Activated CD4-positive, alpha-beta T cell treated with anti-CD3 and anti-CD28 coated beads for 36 hours (primary cell): ENCODE data around the gene ALG1. TPM values are rescaled to one million over a fixed set of nuclear protein-coding genes. Genes with fewer than 3 reads are reported as not detected.
"Not testable (repeated sequence)": the region's sequence is repeated elsewhere in the genome, so short reads cannot be mapped to it uniquely, and the experiment has no call there.

Experiments used
- ATAC-seq: fragments of 200-7000 bp; cut with Tn5 transposase; one replicate; pipeline ENCODE4 v1.10.0; 2021; ENCODE audit warnings: mild to moderate bottlenecking, moderate library complexity
- CTCF ChIA-PET: fragments of 350-600 bp; sonication (Branson Sonifier 250); formaldehyde crosslinking; loops from one replicate; lab custom pipeline; 2021; ENCODE audit warnings: antibody characterized with exemption; lab: Charles Lee
- POLR2A ChIA-PET: fragments of 350-600 bp; sonication (Branson Sonifier 250); formaldehyde crosslinking; loops from one replicate; lab custom pipeline; 2021; ENCODE audit warnings: antibody characterized with exemption, inconsistent platforms; lab: Charles Lee
- DNase-seq: peaks from one replicate; pipeline ENCODE4 v3.0.0-alpha.2; 2020
- H3K27ac Mint-ChIP-seq: one replicate; pipeline ENCODE4 v1.8.0; 2021; ENCODE audit warnings: mixed read lengths
- H3K27me3 Mint-ChIP-seq: one replicate; pipeline ENCODE4 v1.8.0; 2021; ENCODE audit warnings: mixed read lengths
- H3K36me3 Mint-ChIP-seq: one replicate; pipeline ENCODE4 v1.8.0; 2021; ENCODE audit warnings: low read depth, mixed read lengths
- H3K4me1 Mint-ChIP-seq: one replicate; pipeline ENCODE4 v1.8.0; 2021; ENCODE audit warnings: mixed read lengths
- H3K4me3 Mint-ChIP-seq: one replicate; pipeline ENCODE4 v1.8.0; 2021; ENCODE audit warnings: mild to moderate bottlenecking, moderate library complexity, mixed read lengths
- H3K9me3 Mint-ChIP-seq: one replicate; pipeline ENCODE4 v1.8.0; 2021; ENCODE audit warnings: low read depth, mixed read lengths
- intact Hi-C, 2 experiments: fragments of 100-400 bp; cut with DNase I in 1 of 2; cut with micrococcal nuclease in 1 of 2; formaldehyde crosslinking; loops; one replicate each; pipeline versions ENCODE4 v1.14.2 to v1.15.1; 2022 to 2024; cut with DNase I, micrococcal nuclease
- total RNA-seq, 2 experiments: library from RNA; stranded (reverse); gene quantifications; one replicate each; pipeline ENCODE4 v1.2.3, GENCODE V29; 2021

ALG1 gene
- total RNA-seq, 2 experiments from 2014 or later: 15.7 to 18.1 TPM

- H3K27ac Mint-ChIP-seq, H3K9me3 Mint-ChIP-seq, DNase-seq, ATAC-seq, H3K4me1 Mint-ChIP-seq, H3K27me3 Mint-ChIP-seq, POLR2A ChIA-PET, H3K4me3 Mint-ChIP-seq: not testable (repeated sequence)
- CTCF ChIA-PET: interaction anchor here (0.7 kb wide), 1 partner anchor 56 kb away, joined by 3 read pairs; the partner anchor contains the start of gene NAGPA
- H3K36me3 Mint-ChIP-seq: peaks cover 23% of the 10 kb centered on the region
- intact Hi-C loops: loop anchor here in 1 of 2 experiments (10.0 kb wide), 1 partner anchor 245 kb away; the partner anchor contains the start of genes GLYR1 and UBN1
Measured at GRCh38 chr16:5089911-5090555, 18.4 kb downstream of the ALG1 start.

- CTCF ChIA-PET: interaction anchor here (0.7 kb wide), 1 partner anchor 57 kb away, joined by 3 read pairs; the partner anchor contains the start of gene NAGPA
Measured at GRCh38 chr16:5090592-5090991, 18.9 kb downstream of the ALG1 start.

GRCh38 chr16:5093081-5093480 is 21.4 kb downstream of the ALG1 start:
- H3K36me3 Mint-ChIP-seq: peaks cover 15% of the 10 kb centered on the region
- not testable (repeated sequence) for ATAC-seq
- CTCF ChIA-PET: interaction anchor here (0.7 to 1.2 kb wide), 4 partner anchors 45 to 362 kb away, joined by 3 to 4 read pairs (median 3); no protein-coding TSS in a partner anchor

More at GRCh38 chr16:5090592-5090991, 18.9 kb downstream of the ALG1 start:
- H3K27me3 Mint-ChIP-seq, H3K27ac Mint-ChIP-seq, ATAC-seq, DNase-seq, H3K4me3 Mint-ChIP-seq, POLR2A ChIA-PET, H3K9me3 Mint-ChIP-seq: not testable (repeated sequence)
- intact Hi-C loops: loop anchor here in 1 of 2 experiments (10.0 kb wide), 1 partner anchor 246 kb away; the partner anchor contains the start of genes GLYR1 and UBN1
- Mint-ChIP-seq H3K36me3 (peaks cover 20% of the 10 kb centered on the region), H3K4me1 (peaks cover 12% of the 10 kb centered on the region)

GRCh38 chr16:5093746-5094145 is 22.1 kb downstream of the ALG1 start:
- H3K27me3 Mint-ChIP-seq, H3K4me3 Mint-ChIP-seq, H3K27ac Mint-ChIP-seq, CTCF ChIA-PET, DNase-seq, H3K9me3 Mint-ChIP-seq, ATAC-seq, POLR2A ChIA-PET: not testable (repeated sequence)
- intact Hi-C loops: loop anchor here in 1 of 2 experiments (2.0 to 10.0 kb wide), 2 partner anchors 37 to 249 kb away; partner anchors contain the start of genes GLYR1 and UBN1
- Mint-ChIP-seq H3K36me3 (peaks cover 12% of the 10 kb centered on the region), H3K4me1 (peaks cover 27% of the 10 kb centered on the region)

More at GRCh38 chr16:5093081-5093480, 21.4 kb downstream of the ALG1 start:
- intact Hi-C loops: loop anchor here in 1 of 2 experiments (2.0 to 10.0 kb wide), 2 partner anchors 36 to 248 kb away; partner anchors contain the start of genes GLYR1 and UBN1
- H3K4me3 Mint-ChIP-seq, DNase-seq, H3K27ac Mint-ChIP-seq, POLR2A ChIA-PET, H3K9me3 Mint-ChIP-seq, H3K27me3 Mint-ChIP-seq: not testable (repeated sequence)
- H3K4me1 Mint-ChIP-seq: peaks cover 26% of the 10 kb centered on the region

GRCh38 chr16:5095145-5095830 is 23.6 kb downstream of the ALG1 start:
- peaks cover 29% of the 10 kb centered on the region for H3K4me1 Mint-ChIP-seq
- ATAC-seq, H3K4me3 Mint-ChIP-seq, POLR2A ChIA-PET, H3K27me3 Mint-ChIP-seq, H3K9me3 Mint-ChIP-seq, H3K27ac Mint-ChIP-seq: not testable (repeated sequence)
- CTCF ChIA-PET: interaction anchor here (1.0 kb wide), 1 partner anchor 61 kb away, joined by 3 read pairs; the partner anchor contains the start of gene NAGPA
- H3K36me3 Mint-ChIP-seq: peaks cover 11% of the 10 kb centered on the region
- peak; percentile 42 for DNase-seq
- intact Hi-C loops: loop anchor here (5.0 to 10.0 kb wide), 5 partner anchors 63 to 843 kb away; partner anchors contain the start of genes CDIP1 (in 1 of the 2), GLYR1 (in 1 of the 2), HMOX2 (in 1 of the 2) and NAGPA (in 1 of the 2)

GRCh38 chr16:5096437-5097060 is 24.9 kb downstream of the ALG1 start:
- H3K36me3 Mint-ChIP-seq, DNase-seq, POLR2A ChIA-PET, CTCF ChIA-PET, ATAC-seq, H3K27me3 Mint-ChIP-seq, H3K9me3 Mint-ChIP-seq: not testable (repeated sequence)
- H3K4me3 Mint-ChIP-seq: peak overlapping the region; percentile 83
- H3K27ac Mint-ChIP-seq: peak overlapping the region; percentile 71
- H3K4me1 Mint-ChIP-seq: peaks cover 29% of the 10 kb centered on the region
- intact Hi-C loops: loop anchor here (1.0 to 10.0 kb wide), 9 partner anchors 25 to 844 kb away; partner anchors contain the start of genes GLYR1 (in 2 of the 2), UBN1 (in 2 of the 2), ALG1 (in 1 of the 2) and CDIP1 (in 1 of the 2)

GRCh38 chr16:5097061-5097469 is 25.4 kb downstream of the ALG1 start:
- H3K4me1 Mint-ChIP-seq: peaks cover 27% of the 10 kb centered on the region
- peak; percentile 65 for DNase-seq
- ATAC-seq, H3K9me3 Mint-ChIP-seq, CTCF ChIA-PET, POLR2A ChIA-PET, H3K36me3 Mint-ChIP-seq, H3K27me3 Mint-ChIP-seq: not testable (repeated sequence)
- H3K27ac Mint-ChIP-seq: peak overlapping the region; percentile 71
- intact Hi-C loops: loop anchor here (1.0 to 10.0 kb wide), 9 partner anchors 26 to 845 kb away; partner anchors contain the start of genes GLYR1 (in 2 of the 2), UBN1 (in 2 of the 2), ALG1 (in 1 of the 2) and CDIP1 (in 1 of the 2)
- H3K4me3 Mint-ChIP-seq: peak overlapping the region; percentile 83

GRCh38 chr16:5097470-5098220 is 26.0 kb downstream of the ALG1 start, which contains the start of gene EEF2KMT:
Gene EEF2KMT, minus strand, starts transcription at chr16:5097795. Its CDS starts 56 bp downstream, at chr16:5097739.
- ChIA-PET POLR2A (interaction anchor here (0.8 kb wide), 1 partner anchor 26 kb away, joined by 4 read pairs; the partner anchor contains the start of gene ALG1), CTCF (interaction anchor here (0.6 kb wide), 2 partner anchors 22 to 140 kb away, joined by 3 read pairs; partner anchors contain the start of gene SEC14L5)
- ATAC-seq (peak; percentile 99), DNase-seq (peak; percentile 98)
- Mint-ChIP-seq H3K4me1 (peaks cover 26% of the 10 kb centered on the region), H3K27ac (peak within 1 kb of the TSS; percentile 88), H3K4me3 (peak within 1 kb of the TSS; percentile 83)
- not testable (repeated sequence) for H3K36me3 Mint-ChIP-seq, H3K9me3 Mint-ChIP-seq, H3K27me3 Mint-ChIP-seq
- intact Hi-C loops: loop anchor here (1.0 to 10.0 kb wide), 14 partner anchors 26 to 845 kb away; partner anchors contain the start of genes GLYR1 (in 2 of the 2), NAGPA (in 2 of the 2), SEC14L5 (in 2 of the 2) and UBN1 (in 2 of the 2)

GRCh38 chr16:5098221-5099159 is 26.8 kb downstream of the ALG1 start:
- ChIA-PET CTCF (interaction anchor here (0.6 kb wide), 2 partner anchors 23 to 141 kb away, joined by 3 read pairs; partner anchors contain the start of gene SEC14L5), POLR2A (interaction anchor here (0.8 kb wide), 1 partner anchor 27 kb away, joined by 4 read pairs; the partner anchor contains the start of gene ALG1)
- H3K27me3 Mint-ChIP-seq, H3K9me3 Mint-ChIP-seq, H3K36me3 Mint-ChIP-seq, ATAC-seq: not testable (repeated sequence)
- intact Hi-C loops: loop anchor here (1.0 to 10.0 kb wide), 11 partner anchors 65 to 846 kb away; partner anchors contain the start of genes NAGPA (in 2 of the 2), ANKS3 (in 1 of the 2), CDIP1 (in 1 of the 2) and DNAAF8 (in 1 of the 2)
- H3K4me1 Mint-ChIP-seq: peaks cover 26% of the 10 kb centered on the region
- peak; percentile 80 for DNase-seq
- H3K4me3 Mint-ChIP-seq: peak overlapping the region; percentile 83
- peak overlapping the region; percentile 88 for H3K27ac Mint-ChIP-seq
